HG03045 (cell line): ENCODE data around the gene CRACDL.

ENCODE experiments used
- ATAC-seq: cut with Tn5 transposase; IDR thresholded peaks from one replicate; pipeline ENCODE4 v1.9.1; 2021; ENCODE audit warnings: mild to moderate bottlenecking, moderate library complexity; ENCODE audit not compliant: unreplicated experiment

CRACDL gene

DNA sequence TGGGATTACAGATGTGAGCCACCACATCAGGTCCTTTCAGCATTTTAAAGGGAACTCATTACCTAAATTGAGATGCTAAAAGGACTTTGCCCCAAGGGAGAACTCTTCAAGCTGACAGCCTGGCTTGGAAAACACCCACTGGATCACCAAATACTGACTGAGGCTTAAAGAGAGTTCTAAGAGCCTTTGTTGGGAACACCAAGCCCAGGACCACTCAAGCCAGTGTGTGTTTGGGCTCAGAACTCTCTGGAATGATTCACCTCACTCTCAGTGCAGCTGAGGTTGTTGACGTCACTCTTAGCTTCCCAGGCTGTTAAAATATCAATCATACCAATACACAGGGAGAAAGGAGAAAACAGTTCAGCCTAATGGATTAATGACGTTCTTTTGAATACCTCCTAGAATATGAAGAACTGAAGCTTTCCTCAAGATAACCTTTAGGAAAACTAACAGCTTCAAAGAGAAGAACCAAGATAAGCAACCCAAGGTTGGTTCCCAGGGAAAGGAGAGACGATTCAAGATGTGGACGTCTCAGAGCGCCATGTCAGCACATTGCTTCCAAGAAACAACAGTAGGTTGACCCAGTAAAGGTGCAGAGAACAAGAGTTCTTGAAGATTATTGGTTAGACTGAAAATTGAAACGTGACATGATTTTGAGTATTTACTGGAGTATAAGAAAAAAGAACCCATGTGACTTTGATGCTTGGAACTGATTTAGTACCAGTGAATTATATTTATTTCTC lies 157.1 kb downstream of the CRACDL start:
- no peak for ATAC-seq

DNA sequence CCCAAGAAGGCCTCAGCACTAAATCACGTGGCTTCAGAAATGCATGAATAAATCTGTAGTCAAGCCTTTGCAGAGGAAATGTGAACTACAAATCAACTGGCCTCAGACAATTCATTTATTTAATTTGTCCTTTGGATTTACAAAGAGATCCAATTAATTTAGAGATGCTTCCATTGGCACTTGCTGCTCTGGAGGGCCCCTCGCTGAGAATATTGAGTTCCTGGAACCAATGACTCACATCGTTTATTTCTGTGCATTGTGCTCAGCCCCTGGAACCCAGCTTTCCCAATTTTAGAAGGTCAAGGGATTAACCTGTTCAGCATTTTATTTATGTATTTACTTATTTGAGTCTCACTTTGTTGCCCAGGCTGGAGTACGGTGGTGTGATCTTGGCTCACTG lies 157.9 kb downstream of the CRACDL start:
- no peak for ATAC-seq

DNA sequence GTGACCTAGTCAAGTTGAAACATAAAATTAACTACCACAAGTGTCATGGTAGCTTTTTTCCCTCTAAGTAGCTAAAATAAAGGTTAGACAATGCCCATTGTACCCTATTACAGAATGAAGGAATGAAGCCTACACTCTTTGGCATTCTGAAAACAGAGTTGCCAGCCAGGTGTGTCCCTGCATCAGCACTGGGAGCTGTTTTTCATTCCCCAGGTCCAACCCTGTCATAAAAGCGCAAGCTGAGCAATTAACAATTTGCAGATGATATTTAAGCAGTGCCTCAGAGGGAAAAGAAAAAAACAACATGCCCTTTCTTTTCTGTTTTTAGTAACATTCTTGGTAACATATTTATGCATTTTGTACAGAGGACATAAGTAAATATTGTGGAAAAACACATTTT lies 158.3 kb downstream of the CRACDL start:
- no peak for ATAC-seq

DNA sequence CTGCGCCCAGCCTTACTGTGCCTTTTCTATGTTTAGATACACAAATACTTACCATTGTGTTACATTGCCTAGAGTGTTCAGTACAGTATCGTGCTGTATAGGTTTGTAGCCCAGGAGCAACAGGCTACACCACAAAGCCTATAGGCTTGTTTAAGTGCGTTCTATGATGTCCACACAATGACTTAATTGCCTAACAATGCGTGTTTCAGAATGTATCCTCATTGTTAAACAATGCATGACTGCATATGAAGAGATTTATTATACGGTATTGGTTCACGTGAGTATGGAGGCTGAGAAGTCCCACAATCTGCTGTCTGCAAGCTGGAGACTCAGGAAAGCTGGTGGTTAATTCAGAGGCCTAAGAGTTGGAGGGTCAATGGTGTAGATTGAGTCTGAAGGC lies 158.9 kb downstream of the CRACDL start:
- no peak for ATAC-seq

DNA sequence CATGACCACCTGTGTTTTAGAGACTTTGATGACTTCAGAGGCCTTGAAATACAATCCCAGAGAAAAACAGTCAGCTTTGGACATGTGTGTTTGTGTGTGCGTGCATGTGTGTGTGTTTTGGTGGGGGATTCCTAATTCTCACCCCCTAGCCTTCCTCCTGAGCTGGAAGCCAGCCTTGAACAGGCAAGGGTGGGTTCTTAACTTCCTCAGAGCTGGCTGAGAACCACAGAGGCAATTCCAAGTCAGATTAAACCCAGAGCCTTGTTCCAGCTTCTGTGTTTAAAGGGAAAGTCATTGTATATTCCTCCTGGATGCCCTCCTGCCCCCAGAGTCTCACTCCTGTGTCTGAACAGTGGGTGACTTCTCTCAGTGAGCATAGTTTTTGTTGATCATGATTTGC lies 159.9 kb downstream of the CRACDL start:
- no peak for ATAC-seq

DNA sequence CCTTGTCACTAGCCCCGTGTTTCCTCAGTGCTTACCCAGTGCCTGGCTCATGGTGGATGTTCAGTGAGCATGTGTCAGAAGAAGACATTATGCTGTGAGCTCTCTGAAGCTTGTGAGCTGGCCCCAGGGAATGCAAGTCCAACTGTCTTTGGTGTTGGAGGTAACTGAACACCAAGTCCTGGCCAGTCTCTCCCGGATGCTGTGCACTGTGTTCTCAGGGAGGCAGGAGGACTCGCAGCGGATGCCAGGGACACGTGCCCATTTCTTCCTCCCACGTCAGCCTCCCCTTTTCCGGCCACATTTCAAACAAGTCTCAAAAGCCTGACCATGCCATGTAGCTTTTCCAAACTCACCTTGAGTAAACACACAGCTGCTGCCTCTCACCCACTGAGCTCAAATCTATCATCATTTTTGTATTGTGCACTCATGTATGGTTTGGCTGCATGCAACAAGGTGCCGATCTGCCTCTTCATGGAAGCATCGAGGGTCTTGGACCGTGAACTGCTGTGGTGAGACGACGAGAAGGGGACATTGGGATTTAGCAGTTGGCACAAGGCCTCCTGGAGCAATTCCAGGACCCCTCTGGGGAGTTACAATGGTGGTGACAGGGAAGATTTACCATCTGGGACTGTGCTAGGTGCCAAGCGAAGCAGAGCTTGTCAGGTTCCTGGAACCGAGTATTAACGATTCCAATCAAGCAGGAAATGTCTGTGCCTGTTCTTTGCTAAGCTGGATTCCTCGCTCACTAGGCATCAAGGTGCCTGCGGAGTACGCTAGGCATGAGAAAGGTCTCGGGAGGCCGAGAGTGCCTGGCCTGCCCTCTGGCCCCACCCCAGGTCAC lies 160.7 kb downstream of the CRACDL start:
- ATAC-seq, result no peak

DNA sequence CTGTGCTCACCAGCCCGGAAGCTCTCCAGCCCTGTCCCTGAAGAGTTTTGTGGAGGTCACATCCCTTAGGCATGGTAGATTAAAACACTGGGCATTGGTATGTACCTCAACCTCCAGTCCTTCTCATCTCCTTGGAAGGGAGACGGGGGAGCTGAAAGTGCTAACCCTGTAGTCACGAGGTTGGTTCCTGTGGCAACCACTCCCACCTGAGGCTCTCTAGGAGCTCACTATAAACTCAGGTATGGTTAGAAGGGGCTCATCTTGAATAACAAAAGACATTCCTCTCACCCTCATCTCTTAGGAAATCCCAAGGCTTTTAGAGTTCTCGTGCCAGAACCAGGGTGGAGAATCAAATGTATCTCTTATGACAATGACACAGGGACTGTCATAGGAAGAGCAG lies 162.1 kb downstream of the CRACDL start:
- ATAC-seq, result no peak

DNA sequence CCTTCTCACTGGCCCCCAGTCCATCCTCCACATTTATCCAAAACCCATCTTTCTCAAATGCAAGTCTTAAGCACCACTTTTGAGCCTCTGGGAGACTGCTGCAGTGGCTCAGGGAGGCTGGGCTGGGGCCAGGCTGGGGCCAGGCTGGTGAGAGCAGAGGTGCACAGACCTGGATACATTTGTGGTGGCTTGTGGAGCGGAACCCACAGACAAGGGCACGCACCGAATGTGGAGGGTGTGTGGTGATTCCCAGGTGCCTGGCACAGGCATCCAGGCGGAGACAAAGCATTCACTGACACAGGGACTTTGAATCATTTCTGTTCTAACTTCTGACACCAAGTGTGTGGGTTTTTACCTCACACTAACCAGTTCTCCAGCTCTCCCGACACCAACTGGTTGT lies 162.9 kb downstream of the CRACDL start:
- ATAC-seq, result no peak

DNA sequence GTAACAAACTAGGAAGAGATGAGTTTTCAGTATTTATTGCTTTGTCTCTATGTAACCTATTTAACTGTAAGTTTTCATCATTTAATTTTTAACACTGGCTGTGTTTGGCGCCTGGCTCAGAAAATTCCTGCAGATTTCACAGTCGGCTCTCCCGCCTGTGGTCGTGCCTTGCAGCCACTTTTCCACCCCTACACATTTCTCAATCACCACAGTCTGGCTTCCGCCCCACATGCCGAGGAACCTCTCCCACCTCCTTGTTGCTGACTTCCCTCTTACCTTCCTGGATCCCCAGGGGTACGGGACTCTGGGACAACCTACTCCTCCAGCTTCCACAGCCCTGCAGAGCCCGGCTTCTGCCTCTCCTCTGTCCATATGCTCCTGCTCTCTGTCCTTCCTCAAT lies 163.5 kb downstream of the CRACDL start:
- no peak for ATAC-seq

DNA sequence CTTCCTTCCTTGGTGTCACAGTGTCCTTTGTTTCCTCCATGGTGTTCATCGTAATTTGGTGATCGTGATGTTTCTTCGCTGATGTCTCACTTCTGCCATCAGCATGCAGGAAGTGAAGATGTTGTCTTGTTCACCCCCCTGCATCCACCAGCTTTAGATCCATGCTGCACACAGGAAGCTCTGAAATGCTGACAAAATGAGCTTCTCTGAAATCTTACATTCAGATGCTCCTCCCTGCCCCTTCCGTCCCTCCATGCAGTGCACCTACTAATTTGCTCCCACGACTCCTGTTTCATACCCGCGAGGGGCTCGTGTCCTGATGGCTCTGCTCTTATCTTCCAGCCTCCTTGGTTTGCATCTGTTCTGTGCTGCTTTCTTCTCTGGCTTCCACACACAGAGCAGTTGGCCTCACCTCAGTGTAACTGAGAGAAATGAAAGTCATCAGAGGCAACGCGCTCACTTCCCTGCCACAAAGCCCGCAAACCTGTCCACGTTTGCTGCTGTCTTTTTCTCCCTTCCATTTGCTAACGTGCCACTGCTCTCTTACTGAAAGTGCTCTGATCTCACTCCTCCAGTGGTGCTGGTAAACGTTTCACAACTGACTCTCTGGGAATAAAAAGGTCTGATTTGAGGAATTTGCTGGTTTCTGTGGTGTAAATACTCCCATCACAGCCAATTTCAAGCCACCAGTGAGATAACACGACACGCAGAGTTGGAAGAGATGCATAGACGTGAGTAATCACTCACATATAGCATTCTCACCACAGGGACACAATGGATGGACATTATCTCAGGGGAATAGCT lies 164.1 kb downstream of the CRACDL start:
- peak; percentile 49 for ATAC-seq

DNA sequence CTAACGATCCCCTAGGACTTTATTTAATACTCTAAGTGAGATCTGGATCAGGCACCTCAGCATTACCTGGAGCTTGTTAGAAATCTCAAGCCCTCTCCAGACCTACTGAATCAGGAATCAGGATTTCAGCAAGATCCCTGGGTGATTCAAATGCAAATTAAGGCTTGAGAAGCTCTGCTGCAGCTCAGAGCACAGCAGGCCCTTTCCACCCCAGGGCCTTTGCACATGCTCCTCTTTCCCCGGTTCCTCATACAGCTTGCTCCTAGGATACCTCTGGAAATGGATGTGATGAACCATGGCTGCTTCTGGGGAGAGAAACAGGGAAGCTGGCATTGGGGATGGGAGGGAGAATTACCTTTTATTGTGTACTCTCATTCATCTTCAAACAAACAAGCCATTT lies 164.8 kb downstream of the CRACDL start:
- no peak for ATAC-seq

DNA sequence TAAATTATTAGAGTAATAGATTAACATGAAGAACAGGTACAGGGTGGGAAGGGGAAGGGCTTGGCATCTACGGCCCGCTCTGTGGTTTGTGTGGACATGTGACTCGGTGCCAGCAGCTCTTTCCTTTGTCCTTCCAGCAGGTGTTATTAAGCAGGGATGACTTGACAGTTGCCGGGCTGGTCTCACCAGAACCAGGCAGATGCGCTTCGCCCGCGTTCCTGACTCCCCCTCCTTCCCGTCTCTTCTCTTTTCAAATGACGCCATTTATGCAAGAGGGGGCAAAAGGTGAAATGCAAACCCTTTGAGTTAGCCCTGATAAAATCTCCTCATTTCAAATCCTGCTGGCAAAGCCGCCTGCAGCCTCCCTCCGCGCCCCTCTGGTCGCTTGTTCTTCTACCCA lies 166.2 kb downstream of the CRACDL start:
- no peak for ATAC-seq

DNA sequence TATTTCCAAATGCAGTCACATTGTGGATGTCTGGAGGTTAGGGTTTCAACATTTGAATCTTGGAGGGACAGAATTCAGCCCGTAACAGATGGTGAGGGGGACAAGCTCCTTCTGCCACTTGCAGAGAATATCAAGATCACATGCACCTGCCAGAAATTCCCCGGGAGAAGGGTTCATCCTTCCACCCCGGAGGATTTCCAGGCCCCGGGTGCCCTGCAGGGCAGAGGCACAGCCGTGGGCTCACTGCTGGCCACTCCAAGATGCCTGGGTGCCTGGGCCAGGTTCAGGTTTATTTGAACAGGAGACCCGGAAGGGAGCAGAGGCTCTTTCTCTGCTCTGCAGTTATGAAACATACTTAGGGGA lies 166.9 kb downstream of the CRACDL start:
- no peak for ATAC-seq

DNA sequence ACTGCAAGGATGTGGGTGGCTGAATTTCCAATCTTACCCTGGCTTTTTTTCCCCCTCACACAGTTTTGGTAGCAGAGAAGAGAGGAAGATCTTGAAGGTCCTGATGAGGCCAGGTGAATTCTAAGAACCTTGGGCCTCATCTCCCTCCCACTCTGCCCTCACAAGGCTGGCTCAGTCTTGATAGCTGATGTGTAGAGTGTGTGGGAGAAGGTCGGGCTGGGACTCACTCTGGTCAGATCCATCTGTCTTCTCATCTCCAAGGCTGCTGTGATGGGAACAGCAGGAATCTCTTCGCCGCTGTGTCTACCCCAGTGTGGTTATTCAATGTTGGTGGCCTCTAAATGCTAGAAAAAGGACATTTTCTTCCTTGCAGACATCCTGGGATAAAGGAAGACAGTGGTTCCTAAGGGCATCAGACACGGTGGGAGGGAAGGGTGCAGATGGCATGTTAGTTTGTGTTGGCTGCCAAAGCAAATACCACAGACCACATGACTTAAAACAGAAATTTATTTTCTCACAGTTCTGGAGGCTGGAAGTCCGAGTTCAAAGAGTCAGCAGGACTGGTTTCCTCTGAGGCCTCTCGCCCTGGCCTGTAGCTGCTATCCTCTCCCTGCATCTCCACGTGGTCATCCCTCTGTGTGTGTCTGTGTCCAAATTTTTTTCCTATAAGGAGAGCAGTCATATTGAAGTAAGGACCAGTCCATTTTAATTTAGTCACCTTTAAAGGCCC lies 167.5 kb downstream of the CRACDL start:
- ATAC-seq, result no peak

DNA sequence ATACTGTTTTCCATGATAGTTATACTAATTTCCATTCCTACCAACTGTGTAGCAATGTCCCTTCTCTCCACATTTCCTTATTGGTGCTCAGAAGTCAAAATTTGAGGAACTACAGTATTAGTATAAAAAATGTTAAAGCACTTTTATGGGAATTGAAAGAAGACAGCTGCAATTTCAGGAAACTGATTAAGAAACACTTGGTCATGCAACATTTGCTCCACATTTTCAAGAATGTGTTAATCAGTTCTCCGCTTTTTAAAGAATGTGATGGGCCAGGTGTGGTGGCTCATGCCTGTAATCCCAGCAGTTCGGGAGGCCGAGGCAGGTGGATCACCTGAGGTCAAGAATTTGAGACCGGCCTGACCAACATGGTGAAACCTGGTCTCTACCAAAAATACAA lies 171.5 kb downstream of the CRACDL start:
- no peak for ATAC-seq

DNA sequence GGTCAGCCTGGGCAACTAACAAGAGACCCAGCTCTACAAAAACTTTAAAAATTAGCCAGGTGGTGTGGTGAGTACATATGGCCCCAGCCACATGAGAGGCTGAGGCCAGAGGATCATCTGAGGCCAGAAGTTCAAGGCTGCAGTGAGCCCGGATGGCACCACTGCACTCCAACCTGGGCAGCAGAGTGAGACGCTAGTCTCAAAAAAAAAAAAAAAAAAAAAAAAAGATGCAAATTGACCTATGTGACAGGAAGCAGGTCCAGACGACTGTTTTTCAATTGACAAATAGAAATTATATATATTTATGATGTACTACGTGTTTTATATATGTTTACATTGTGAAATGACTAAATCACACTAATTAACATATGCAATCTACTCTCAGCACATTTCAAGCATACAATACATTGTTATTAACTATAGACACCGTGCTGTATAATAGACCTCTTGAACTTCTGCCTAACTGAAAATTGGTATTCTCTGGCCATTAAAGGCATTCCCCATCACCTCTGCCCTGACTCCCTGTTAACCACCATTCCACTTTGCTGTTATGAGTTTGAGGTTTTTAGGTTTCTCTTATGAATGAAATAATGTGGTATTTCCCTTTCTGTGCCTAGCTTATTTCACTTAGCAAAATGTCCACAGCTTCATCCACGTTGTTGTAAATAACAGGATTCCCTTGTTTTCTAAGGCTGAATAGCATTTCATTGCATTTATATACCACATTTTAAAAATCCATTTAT lies 172.6 kb downstream of the CRACDL start:
- ATAC-seq, result no peak

DNA sequence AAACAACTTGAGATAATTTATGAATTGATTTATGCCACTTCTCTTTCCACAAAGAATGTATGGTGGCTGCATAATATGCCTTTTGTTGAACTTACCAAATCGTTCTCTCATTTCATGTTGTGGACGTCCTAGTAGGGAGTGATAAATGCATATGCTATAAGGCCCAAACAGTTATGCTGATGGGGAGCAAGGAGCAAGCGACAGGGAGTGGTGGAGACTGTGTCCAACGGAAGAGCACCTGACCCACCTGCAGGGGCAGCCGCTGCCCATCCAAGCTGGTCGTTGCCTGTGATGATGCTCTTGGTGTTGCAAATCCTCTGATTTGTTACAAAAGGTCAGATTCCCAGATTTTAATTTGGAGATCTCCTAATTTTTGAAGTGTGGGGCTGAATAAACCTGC lies 174.1 kb downstream of the CRACDL start:
- no peak for ATAC-seq

DNA sequence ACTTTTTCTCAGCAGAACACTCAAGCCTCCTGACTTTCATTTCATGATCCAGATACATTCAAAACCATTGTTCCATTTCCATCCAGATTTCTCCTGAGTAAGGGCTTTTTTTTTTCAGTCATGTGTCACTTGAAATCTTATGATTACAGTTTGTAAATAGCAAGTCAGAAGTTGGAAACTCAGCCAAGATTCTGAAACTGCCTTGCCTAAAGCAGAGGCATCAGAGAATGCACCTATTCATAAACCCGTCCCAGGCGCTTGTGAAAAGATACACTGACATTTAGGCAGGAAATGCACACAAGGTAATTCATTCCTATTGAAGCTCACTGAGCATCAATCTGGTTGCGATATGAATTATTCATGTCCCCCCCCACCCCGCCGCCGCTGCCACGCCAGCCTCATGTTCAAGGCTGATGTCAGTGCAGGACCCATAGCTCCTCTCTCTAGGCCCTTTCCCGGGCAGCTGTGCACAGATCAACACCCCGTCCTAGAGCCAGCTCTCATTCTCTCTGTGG lies 174.7 kb downstream of the CRACDL start:
- ATAC-seq, result no peak

DNA sequence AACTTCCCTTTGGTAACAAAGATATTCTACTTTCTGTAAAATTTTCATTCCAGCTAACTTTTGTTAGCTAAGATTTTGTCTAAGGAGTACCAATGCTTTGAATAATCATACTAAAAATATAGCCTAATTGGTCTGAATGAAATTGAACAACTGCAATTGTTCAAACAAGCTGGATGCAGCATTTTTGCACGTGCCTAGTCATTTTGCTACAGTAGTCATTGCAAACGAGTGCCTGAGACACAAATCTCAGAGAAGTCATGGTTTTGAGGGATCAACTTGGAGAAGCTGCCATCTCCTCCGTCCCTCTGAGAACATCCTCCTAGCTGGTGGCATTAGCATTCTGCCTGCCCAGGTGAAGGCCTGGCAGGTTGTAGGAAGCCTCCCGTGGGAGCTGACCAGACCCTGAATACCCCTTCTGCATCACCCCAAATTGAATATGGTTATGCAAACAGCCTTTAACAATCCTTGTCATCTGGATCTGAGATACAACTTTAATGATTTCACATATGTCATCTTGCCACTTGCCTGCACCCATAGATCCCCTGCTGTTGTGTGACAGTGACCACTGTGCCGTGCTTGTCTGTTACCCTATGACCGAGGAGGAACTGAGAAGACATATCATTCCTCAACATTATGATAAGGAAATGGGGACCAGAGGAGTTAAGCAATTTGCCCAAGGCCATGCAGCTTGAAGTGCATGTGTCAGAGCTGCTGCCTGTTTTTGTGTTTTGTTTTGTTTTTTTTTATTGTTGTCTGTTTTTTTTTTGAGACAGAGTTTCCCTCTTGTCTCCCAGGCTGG lies 176.0 kb downstream of the CRACDL start:
- ATAC-seq, result no peak
